Activated T-cell treated with anti-CD3 and anti-CD28 coated beads for 1 hour (primary cell): ENCODE measurements around the gene LATS2.

ENCODE experiments used
- DNase-seq: peaks from one replicate; pipeline ENCODE4 v3.0.0-alpha.2; 2020; ENCODE audit warnings: low read depth

Gene LATS2

GRCh38 chr13:21061029-21061763 is at the start of gene LATS2:
Gene LATS2, minus strand, starts transcription at chr13:21061586. Its CDS starts 15,560 bp downstream, at chr13:21046026.
- peak; percentile 36 for DNase-seq

GRCh38 chr13:21109168-21109567 is 47.8 kb upstream of the LATS2 start:
- no peak for DNase-seq

DNA sequence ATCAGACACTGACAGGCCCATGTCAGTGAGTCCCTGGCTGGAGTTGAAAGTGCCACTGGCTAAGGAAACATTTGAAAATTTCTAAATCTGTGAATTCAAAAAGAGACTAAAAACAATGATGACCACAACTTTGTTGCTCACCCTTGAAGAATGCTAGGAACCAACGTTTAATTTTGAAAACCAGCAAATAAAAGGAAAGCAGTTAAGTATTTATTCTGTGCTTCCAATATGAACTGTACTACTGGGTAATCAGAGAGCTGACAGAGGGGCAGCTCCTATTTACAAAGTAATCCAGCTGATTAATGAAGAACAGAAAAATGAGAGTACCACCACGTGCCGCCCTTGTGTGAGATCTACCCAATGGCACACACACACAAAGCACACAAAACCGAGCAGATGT is 44.7 kb upstream of the LATS2 start:
- DNase-seq: no peak

DNA sequence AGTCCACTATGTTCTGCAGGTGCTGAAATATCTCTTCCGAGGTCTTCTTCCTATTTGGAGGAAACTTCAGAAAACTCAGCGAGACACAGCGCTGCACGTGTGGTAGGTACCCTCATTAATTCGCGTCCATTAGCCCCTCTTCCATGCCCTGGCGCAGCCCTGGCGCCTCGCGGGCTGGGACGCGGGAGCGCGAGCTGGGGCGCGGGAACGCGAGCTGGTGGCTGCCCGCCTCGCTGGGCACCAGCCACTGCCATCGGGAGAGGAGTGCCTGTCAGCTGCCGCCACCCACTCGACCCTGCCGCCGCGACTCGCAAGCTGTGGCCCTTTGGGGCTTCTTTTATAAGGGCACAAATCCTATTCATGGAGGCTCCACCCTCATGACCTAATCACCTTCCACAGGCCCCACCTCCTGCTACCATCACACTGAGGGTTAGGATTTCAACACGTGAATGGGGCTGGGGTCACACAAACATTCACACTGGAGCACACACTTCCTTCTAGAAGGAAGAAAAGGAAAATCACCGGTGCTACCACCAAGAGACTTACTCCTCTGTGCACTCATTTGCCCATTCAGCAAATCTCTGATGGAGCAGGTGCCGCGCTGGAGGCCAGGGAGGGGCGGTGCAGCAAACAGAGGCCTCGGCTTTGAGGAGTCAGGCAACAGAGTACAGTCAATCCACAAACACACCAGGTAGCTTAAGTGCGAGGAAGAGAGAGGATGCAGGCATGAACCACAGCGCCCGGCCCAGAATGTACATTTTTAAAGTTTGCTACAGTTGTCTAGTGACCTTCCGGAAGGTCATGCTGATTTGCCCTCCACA is 43.0 kb upstream of the LATS2 start:
- DNase-seq: no peak

DNA sequence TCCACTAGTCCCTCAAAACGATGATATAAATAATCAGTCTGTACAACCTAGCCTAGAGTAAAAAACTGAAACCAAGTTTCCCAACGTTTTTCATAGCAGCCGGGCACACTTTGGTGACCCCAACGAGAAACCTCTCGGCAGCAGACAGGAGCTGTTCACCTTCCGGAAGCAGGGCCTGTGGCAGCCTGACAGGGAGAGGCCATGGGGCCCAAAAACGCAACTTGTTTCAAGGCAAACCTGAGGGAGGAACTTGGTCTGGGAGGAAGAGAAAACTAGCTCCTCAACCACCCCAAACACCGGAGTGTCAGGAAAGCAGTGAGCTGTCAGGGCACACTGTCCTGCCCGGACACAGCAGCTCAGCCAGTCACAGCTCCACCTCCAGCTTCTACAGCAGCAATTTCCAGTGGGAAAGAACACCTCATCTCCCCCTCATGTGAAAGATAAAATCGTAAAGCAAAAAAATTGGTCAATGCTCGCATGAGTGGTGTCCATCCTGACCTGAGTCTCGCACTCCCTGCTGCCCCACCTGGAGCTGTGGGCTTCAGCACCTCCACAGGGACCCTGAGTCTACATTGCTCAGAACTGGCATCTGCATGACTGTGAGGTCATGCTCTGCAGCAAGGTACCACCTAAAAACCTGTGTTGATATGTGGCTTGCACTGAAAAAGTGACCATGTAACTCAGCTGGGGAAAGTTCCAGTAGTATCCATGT is 40.6 kb upstream of the LATS2 start:
- no peak for DNase-seq

DNA sequence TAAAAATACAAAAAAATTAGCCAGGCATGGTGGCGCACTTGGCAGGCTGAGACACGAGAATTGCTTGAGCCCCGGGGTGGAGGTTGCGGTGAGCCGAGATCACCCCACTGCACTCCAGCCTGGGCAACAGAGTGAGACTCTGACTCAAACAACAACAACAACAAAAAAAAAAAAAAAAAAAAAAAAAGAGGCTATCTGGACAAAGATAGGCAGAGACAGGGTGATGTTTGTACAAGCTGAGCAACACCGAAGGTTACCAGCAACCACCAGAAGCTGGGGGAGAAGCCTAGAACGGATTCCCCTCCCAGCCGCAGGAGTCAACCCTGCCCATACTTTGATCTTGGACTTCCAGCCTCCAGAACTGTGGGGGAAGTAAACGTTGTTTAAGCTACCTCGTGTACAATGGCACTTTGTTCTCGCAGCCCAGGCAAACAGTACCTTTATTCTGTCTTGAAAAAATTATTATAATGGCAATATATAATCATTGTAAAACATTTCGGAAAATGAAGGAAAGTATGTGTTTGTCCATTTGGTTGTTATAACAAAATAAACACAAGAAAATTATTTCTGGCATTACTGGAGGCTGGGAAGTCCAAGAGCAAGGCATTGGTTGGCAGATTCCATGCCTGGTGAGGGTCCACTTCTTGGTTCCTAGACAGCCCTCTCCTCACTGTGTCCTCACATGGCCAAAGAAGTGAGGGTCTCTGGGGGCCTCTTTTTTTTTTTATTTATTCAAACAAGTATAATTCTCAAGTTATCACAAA is 39.8 kb upstream of the LATS2 start:
- no peak for DNase-seq

DNA sequence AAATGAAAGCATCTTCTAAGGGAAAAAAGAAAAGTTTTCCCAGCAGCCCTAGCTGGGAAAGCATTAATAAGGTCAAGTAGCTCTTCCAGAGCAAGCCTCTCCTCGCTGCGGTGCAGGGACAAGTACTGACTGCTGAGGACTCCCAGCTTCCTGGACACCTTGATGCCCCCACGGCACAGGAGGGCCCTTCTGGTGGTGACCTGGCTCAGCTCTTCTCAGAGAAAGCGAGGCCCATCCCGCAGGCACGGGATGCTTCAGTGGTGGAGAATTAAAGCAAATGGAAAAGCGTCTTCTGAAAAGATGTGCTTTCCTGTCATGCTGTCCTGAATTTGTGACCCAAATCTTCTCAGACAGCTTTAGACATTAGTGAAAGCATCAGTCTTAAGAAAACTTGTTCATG is 38.8 kb upstream of the LATS2 start:
- no peak for DNase-seq

DNA sequence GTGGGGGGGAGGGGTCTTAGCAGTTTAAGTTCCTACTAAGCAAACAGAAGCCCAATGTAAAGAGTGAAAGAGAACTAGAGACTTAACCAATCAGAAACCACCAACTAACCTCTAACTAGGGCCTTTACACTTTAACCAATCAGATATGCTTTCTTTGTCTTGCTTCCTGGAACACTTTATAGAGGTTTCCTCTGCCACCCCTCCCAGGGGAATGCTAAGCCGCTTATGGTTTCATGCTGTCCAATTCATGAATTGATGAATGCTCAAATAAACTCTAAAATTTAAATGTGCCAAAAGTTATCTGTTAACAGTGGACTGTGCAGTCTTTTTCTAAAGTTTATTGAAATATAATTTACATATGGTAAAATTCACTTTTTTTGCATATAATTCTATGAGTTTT is 33.9 kb upstream of the LATS2 start:
- no peak for DNase-seq

- DNase-seq: no peak
Measured at GRCh38 chr13:21089830-21090229, 28.4 kb upstream of the LATS2 start.

- DNase-seq: no peak
Measured at GRCh38 chr13:21088534-21088933, 27.1 kb upstream of the LATS2 start.

DNA sequence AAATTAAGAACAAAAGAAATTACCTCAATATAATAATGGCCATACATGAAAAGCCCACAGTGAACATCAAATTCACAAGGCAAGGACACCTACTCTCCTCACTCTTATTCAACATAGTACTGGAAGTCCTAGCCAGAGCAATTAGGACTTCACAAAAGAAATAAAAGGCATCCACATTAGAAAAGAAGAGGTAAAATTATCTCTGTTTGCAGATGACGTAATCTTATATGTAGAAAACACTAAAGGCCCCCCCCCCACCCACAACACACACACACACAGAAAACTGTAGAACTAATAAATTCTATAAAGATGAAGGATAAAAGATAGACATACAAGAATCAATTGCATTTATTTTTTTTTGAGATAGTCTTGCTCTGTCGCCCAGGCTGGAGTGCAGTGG is 25.5 kb upstream of the LATS2 start:
- DNase-seq: no peak

- DNase-seq: no peak
Measured at GRCh38 chr13:21081926-21082325, 20.5 kb upstream of the LATS2 start.

DNA sequence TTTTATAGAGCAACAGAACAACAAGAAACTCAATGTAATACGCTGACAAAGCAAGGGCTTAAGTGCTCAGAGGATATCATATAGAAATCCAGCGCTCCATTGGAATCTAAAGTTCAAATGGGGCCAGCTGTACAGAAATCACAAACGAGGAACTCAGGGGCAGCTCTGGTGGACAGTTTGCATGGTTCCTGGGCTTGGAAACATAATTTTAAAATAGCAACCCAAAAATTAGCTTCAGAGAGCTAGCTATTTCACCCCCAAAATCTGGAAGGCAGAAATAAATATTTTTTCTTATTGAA is 19.2 kb upstream of the LATS2 start:
- DNase-seq: no peak

- no peak for DNase-seq
Measured at GRCh38 chr13:21079761-21080592, 18.6 kb upstream of the LATS2 start.

DNA sequence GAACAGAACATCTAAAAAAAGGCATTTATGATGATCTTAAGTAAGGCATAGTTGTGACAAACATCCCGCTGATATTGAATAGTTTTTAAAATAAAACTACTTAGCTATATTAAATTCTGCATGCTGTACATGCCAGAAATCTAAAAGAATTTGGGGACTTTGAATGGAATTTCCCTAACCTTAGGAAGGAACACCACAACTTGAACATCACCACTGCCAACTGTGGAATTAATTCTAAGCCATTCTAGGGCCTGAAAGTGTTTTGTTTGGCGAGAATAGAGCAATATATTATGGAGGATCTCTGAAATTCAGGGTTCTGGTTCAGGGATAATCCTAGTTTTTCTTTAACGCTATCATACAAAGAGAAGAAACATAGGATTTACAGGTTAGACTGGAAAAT is 17.8 kb upstream of the LATS2 start:
- no peak for DNase-seq

GRCh38 chr13:21078501-21078900 is 17.1 kb upstream of the LATS2 start:
- no peak for DNase-seq

DNA sequence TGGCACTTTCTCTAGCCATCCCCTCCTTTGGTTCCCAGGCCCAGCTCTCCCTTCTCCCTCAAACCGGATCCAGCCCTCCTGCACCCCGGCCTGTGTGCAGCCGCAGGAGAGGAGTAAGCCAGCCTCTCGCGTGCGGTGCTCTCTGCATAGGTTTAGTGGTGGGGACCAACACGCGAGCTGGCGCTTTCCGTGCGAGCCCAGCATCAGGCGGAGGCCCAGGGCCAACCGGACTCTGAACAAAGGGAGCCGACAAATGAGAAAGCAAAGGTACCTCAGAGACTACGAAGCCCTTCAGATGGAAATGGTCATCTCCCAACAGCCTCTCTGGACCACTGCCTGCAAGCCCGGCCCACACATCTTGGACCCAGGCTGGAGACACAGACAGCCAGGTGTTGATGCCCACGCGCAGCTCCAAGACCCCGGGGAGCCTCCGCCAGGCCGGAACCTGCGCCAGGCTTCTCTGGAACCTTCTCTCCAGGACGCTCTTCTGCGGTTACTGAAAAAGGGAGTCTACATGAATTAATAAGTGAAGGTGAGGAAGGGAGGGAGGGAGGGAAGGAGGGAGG is 16.5 kb upstream of the LATS2 start:
- no peak for DNase-seq

GRCh38 chr13:21077076-21077787 is 15.8 kb upstream of the LATS2 start:
- DNase-seq: no peak

DNA sequence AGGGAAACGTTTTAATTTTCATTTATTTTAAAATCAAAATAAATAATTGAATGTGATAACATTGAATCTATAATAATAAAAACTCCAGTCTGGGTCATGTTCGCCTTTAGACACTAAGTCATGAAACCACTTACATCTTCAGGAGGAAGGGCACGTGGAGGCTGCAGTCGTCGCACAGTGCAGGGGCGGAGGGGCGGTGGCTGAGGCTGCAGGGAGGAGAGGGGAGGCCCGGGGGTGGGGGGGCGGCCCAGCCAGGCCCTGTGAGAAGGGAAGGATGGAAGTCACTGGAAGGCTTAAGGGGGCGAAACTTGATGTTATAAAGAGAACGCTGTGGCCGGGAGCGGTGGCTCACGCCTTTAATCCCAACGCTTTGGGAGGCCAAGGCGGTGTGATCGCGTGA is 14.9 kb upstream of the LATS2 start:
- DNase-seq: no peak
